ENCODE results near the gene PLA2G4D. TPM values are rescaled to one million over a fixed set of nuclear protein-coding genes. Genes with fewer than 3 reads are reported as not detected.

Gene PLA2G4D
- total and polyA plus RNA-seq, 7 experiments from 2014 or later, result not detected

DNA sequence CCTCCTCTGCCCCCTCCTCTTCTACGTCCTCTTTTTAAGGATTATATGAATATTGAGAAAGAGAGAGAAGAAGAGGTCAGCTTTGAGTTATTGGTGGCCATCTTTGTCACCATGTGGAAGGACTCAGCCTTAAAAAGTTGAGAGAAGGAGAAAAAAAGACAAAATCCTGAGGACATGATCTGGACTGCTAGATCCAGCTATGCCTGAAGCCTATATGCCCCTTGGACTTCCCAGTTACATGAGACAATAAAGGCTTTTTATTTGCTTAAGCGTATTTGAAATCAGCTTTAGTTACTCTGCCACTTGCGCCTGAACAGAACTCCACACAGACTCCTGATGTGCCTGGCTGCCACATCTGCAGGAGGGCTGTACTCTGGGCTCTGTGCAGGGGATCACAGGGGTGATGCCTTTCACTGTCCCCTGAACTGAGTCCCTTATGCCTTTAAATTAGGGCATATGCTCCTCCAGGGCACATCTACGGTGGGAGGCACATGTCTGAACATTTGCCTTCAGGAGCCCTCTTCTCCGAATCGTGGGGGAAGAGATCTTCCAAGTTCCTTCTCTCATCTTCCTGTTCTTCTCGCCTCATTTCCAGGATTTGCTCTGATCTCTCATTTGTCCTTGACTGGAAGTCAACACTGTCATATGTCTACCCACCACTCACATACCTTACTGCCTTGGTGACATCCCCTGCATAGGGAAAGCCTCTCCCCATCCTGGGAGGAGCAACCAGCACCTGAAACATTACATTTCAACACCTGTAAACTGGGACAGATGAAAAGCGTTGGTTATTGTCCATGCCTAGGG, 59.5 kb downstream of the PLA2G4D start:
- Histone ChIP-seq H3K4me1 (ENCODE audit: control insufficient read depth in 2 of 2, insufficient read depth in 2 of 2, low read length in 2 of 2) (no peaks in the 10 kb centered on the region), H3K36me3 (ENCODE audit: control insufficient read depth in 2 of 3, insufficient read depth in 3 of 3, low read length in 3 of 3) (no peaks in the 10 kb centered on the region), H3K4me3 (ENCODE audit: low read length) (no peak overlapping the region), H3K27me3 (ENCODE audit: control insufficient read depth in 2 of 2, insufficient read depth in 2 of 2, low read length in 2 of 2) (no peaks in the 10 kb centered on the region), H3K27ac (ENCODE audit: low read depth, low read length) (no peak overlapping the region), H3K9me3 (ENCODE audit: control insufficient read depth in 2 of 3, low read length in 3 of 3) (no peaks in the 10 kb centered on the region)
- intact Hi-C loops (cut with micrococcal nuclease), result no loop called here
- ChIA-PET CTCF (no interaction called here), POLR2A (no interaction called here)
- no peaks in the 10 kb centered on the region for H3K36me3 Mint-ChIP-seq
- H3K27ac Mint-ChIP-seq, result no peak overlapping the region
- ATAC-seq, result no peak
- no peak overlapping the region for H3K4me3 Mint-ChIP-seq
- H3K9me3 Mint-ChIP-seq, result peaks cover 0 to 4% (median 0%) of the 10 kb centered on the region in 11 donors
- H3K4me1 Mint-ChIP-seq, result peaks cover 0 to 12% (median 7%) of the 10 kb centered on the region in 7 donors
- H3K27me3 Mint-ChIP-seq, result peaks cover 0 to 7% (median 0%) of the 10 kb centered on the region in 5 donors
- DNase-seq, result no peak

DNA sequence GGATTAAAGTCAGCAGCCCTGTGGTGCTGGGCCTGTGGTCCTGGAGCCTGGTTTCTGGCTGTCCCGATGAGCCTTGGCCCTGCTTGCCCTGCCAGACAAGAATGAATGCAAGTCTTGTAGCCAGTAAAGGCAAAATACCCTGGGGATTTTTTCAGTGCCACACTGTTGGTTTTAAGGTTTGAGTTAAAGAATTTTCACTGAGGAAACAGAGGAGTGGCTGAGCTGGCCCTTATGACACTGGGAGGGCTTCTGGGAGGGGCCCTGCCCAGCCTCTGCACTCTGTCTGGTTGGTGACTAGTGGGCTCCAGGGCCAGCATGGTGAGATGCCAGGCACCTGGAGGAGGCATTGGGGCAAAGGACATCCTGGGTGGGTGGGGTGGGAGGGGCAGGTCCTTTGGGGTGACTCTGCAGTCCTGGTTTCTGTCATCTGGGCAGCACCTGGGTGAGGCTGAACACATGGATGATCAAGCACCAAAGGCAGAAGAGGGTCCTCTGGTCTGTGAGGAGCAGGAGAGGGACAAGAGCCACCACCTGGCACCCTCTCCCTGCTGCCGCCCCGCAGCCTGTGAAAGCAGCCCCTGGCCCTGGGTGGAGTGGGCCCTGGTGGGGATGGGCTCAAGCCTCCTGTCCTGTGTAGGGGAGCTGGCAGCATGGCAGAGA, 61.0 kb downstream of the PLA2G4D start:
- H3K9me3 Mint-ChIP-seq, result peaks cover 0 to 4% (median 0%) of the 10 kb centered on the region in 11 donors
- peaks cover 0 to 12% (median 7%) of the 10 kb centered on the region in 7 donors for H3K4me1 Mint-ChIP-seq
- Histone ChIP-seq H3K36me3 (ENCODE audit: control insufficient read depth in 2 of 3, insufficient read depth in 3 of 3, low read length in 3 of 3) (no peaks in the 10 kb centered on the region), H3K4me3 (ENCODE audit: low read length) (no peak overlapping the region), H3K27ac (ENCODE audit: low read depth, low read length) (no peak overlapping the region), H3K27me3 (ENCODE audit: control insufficient read depth in 2 of 2, insufficient read depth in 2 of 2, low read length in 2 of 2) (no peaks in the 10 kb centered on the region), H3K9me3 (ENCODE audit: control insufficient read depth in 2 of 3, low read length in 3 of 3) (no peaks in the 10 kb centered on the region), H3K4me1 (ENCODE audit: control insufficient read depth in 2 of 2, insufficient read depth in 2 of 2, low read length in 2 of 2) (no peaks in the 10 kb centered on the region)
- CTCF ChIA-PET, result interaction anchor here (1.0 kb wide), 1 partner anchor 51 kb away, joined by 3 read pairs; no protein-coding TSS in a partner anchor
- H3K4me3 Mint-ChIP-seq, result no peak overlapping the region
- intact Hi-C loops (cut with micrococcal nuclease), result no loop called here
- POLR2A ChIA-PET, result no interaction called here
- no peak for ATAC-seq
- no peak for DNase-seq
- peak overlapping the region in 1 of 9 donors; percentile 60 for H3K27ac Mint-ChIP-seq
- no peaks in the 10 kb centered on the region for H3K36me3 Mint-ChIP-seq
- peaks cover 0 to 7% (median 0%) of the 10 kb centered on the region in 5 donors for H3K27me3 Mint-ChIP-seq

DNA sequence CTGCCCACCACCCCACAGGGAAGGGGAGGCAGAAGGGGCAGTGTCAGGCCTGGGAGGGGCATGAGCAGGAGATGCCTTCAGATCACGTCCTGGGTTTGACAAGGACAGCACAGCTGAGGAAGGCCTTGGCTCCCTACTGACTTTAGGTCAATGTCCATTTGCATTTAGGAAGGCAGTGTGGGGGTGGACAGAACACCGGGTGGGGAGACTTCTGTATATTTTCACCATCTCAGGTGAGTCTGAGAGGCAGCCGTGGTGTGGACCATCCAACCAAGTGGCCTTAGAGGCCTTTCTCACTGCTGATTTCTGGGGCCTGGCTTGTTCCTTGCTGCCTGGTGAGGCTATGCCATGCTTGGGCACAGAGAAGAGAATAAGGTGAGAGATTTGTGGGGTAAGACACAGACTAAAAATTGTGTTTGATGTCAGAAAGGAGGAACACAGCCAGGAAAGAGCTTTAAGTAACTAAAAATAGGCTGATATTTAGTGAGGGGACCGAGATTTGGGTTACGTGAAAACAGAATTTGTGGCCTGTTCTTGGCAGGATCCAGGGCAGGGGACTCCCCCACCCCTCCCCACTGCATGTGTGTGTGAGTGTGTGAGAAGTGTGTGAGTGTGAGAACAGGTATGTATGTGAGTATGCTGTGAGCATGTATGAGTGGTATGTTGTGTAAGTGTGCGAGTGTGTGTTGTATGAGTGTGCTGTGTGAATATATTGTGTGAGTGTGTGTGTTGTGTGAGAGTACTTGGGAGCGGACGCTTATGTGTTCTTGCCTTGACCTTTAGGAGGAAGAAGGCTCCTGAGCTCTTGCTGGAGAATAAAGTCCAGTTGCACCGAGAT, 61.8 kb downstream of the PLA2G4D start:
- CTCF ChIA-PET, result interaction anchor here (1.0 kb wide), 1 partner anchor 51 kb away, joined by 3 read pairs; no protein-coding TSS in a partner anchor

DNA sequence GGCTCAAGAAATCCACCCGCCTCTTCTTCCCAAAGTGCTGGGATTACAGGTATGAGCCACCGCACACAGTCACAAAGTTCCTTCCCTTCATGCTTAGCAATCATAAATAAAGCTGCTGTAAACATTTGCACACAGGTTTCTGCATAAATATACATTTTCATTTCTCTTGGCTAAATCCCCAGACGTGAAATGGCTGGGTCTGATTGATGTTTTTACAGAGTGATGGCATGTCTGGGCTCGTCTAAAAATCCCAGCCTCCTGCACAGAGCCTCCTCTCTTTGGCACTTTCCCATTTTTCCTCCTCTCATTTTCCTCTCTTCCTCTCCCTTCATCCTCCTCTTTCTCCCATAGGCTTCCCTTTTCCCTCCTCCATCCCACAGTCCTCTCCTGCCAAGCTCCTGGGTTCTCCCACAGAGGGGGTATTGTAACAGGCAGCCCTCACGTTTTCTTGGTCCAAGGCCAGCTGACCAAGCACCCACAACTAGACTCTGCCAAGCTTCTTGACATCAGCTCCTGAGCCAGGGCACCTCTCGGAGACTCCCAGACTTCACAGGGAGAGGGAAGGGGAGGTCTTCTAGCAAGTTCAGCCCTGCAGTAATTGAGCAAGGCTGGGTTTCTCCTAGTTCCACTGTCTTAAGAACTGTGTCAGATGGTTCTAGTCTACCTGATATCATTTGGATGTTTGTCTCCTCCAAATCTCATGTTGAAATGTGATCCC, 63.0 kb downstream of the PLA2G4D start:
- Histone ChIP-seq H3K27ac (ENCODE audit: low read depth, low read length) (no peak overlapping the region), H3K9me3 (ENCODE audit: control insufficient read depth in 2 of 3, low read length in 3 of 3) (no peaks in the 10 kb centered on the region), H3K4me3 (ENCODE audit: low read length) (no peak overlapping the region), H3K27me3 (ENCODE audit: control insufficient read depth in 2 of 2, insufficient read depth in 2 of 2, low read length in 2 of 2) (no peaks in the 10 kb centered on the region), H3K36me3 (ENCODE audit: control insufficient read depth in 2 of 3, insufficient read depth in 3 of 3, low read length in 3 of 3) (no peaks in the 10 kb centered on the region), H3K4me1 (ENCODE audit: control insufficient read depth in 2 of 2, insufficient read depth in 2 of 2, low read length in 2 of 2) (no peaks in the 10 kb centered on the region)
- ChIA-PET CTCF (no interaction called here), POLR2A (no interaction called here)
- peaks cover 0 to 18% (median 0%) of the 10 kb centered on the region in 5 donors for H3K27me3 Mint-ChIP-seq
- intact Hi-C loops (cut with micrococcal nuclease), result no loop called here
- ATAC-seq (no peak), DNase-seq (no peak)
- no peak overlapping the region for H3K27ac Mint-ChIP-seq
- peaks cover 0 to 12% (median 7%) of the 10 kb centered on the region in 7 donors for H3K4me1 Mint-ChIP-seq
- H3K4me3 Mint-ChIP-seq, result no peak overlapping the region
- no peaks in the 10 kb centered on the region for H3K36me3 Mint-ChIP-seq
- peaks cover 0 to 4% (median 0%) of the 10 kb centered on the region in 11 donors for H3K9me3 Mint-ChIP-seq

More for the DNA sequence above, 61.8 kb downstream of the PLA2G4D start:
- Mint-ChIP-seq H3K27ac (peak overlapping the region in 1 of 9 donors; percentile 60), H3K4me3 (no peak overlapping the region), H3K4me1 (peaks cover 0 to 12% (median 7%) of the 10 kb centered on the region in 7 donors), H3K36me3 (no peaks in the 10 kb centered on the region), H3K9me3 (peaks cover 0 to 4% (median 0%) of the 10 kb centered on the region in 11 donors), H3K27me3 (peaks cover 0 to 9% (median 0%) of the 10 kb centered on the region in 5 donors)
- no peak overlapping the region for H3K27ac ChIP-seq (ENCODE audit: low read depth, low read length)
- POLR2A ChIA-PET, result no interaction called here
- no peaks in the 10 kb centered on the region for H3K27me3 ChIP-seq (ENCODE audit: control insufficient read depth in 2 of 2, insufficient read depth in 2 of 2, low read length in 2 of 2)
- intact Hi-C loops (cut with micrococcal nuclease), result no loop called here
- ATAC-seq (no peak), DNase-seq (no peak)
- H3K4me3 ChIP-seq (ENCODE audit: low read length), result no peak overlapping the region
- no peaks in the 10 kb centered on the region for H3K9me3 ChIP-seq (ENCODE audit: control insufficient read depth in 2 of 3, low read length in 3 of 3)
- H3K36me3 ChIP-seq (ENCODE audit: control insufficient read depth in 2 of 3, insufficient read depth in 3 of 3, low read length in 3 of 3), result no peaks in the 10 kb centered on the region
- no peaks in the 10 kb centered on the region for H3K4me1 ChIP-seq (ENCODE audit: control insufficient read depth in 2 of 2, insufficient read depth in 2 of 2, low read length in 2 of 2)

DNA sequence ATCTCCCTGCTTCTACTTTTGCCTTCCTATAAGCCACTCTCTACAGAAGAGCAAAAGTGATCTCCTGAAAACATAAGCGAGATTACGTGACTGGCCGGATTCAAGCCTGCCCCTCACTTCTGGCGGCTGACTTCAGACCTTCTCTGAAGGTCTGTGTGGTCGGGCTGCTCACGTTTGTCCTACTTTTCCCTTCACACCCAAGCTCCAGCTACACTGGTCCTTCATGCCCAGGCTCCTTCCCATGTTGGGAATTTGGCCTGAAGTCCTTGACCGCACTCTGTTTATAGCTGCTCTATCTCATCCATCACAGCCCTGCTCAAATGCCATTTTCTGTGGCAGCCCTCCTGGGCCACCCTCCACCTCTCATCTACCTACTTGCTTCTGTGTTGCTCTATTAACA, 66.8 kb downstream of the PLA2G4D start:
- DNase-seq (no peak), ATAC-seq (no peak)
- Histone ChIP-seq H3K27ac (ENCODE audit: low read depth, low read length) (no peak overlapping the region), H3K27me3 (ENCODE audit: control insufficient read depth in 2 of 2, insufficient read depth in 2 of 2, low read length in 2 of 2) (no peaks in the 10 kb centered on the region), H3K9me3 (ENCODE audit: control insufficient read depth in 2 of 3, low read length in 3 of 3) (no peaks in the 10 kb centered on the region), H3K4me3 (ENCODE audit: low read length) (no peak overlapping the region), H3K36me3 (ENCODE audit: control insufficient read depth in 2 of 3, insufficient read depth in 3 of 3, low read length in 3 of 3) (no peaks in the 10 kb centered on the region), H3K4me1 (ENCODE audit: control insufficient read depth in 2 of 2, insufficient read depth in 2 of 2, low read length in 2 of 2) (no peaks in the 10 kb centered on the region)
- CTCF ChIA-PET, result no interaction called here
- POLR2A ChIA-PET, result no interaction called here
- H3K27ac Mint-ChIP-seq, result no peak overlapping the region
- H3K36me3 Mint-ChIP-seq, result no peaks in the 10 kb centered on the region
- H3K9me3 Mint-ChIP-seq, result peaks cover 0 to 4% (median 0%) of the 10 kb centered on the region in 11 donors
- H3K4me3 Mint-ChIP-seq, result no peak overlapping the region
- H3K27me3 Mint-ChIP-seq, result peaks cover 0 to 24% (median 0%) of the 10 kb centered on the region in 5 donors
- H3K4me1 Mint-ChIP-seq, result no peaks in the 10 kb centered on the region
- intact Hi-C loops (cut with micrococcal nuclease), result no loop called here

DNA sequence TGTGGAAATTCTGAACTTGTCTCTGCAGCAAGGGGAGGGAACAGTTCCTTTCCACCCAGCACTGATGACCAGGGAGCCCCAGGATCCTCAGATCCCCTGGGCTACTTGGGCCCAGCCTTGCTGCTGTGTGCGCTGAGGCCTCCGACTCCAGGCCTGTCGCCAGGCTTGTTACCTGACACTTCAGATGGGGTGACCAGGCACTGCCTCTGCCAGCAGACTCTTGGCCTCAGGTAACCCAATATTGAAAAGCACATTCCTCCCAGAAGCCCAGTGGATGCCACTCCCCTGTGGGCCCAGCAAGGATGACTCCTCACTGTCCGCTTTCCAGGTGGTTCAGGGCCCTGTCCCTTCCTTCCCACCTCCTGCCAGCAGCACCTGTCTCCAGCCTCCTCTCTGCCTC, 70.1 kb downstream of the PLA2G4D start:
- Histone ChIP-seq H3K36me3 (ENCODE audit: control insufficient read depth in 2 of 3, insufficient read depth in 3 of 3, low read length in 3 of 3) (no peaks in the 10 kb centered on the region), H3K4me1 (ENCODE audit: control insufficient read depth in 2 of 2, insufficient read depth in 2 of 2, low read length in 2 of 2) (no peaks in the 10 kb centered on the region), H3K27ac (ENCODE audit: low read depth, low read length) (no peak overlapping the region), H3K4me3 (ENCODE audit: low read length) (no peak overlapping the region), H3K27me3 (ENCODE audit: control insufficient read depth in 2 of 2, insufficient read depth in 2 of 2, low read length in 2 of 2) (no peaks in the 10 kb centered on the region), H3K9me3 (ENCODE audit: control insufficient read depth in 2 of 3, low read length in 3 of 3) (no peaks in the 10 kb centered on the region)
- intact Hi-C loops (cut with micrococcal nuclease), result no loop called here
- Mint-ChIP-seq H3K4me1 (no peaks in the 10 kb centered on the region), H3K27ac (no peak overlapping the region), H3K4me3 (no peak overlapping the region), H3K27me3 (peaks cover 0 to 20% (median 0%) of the 10 kb centered on the region in 5 donors), H3K36me3 (no peaks in the 10 kb centered on the region), H3K9me3 (no peaks in the 10 kb centered on the region)
- CTCF ChIA-PET, result no interaction called here
- DNase-seq (no peak), ATAC-seq (no peak)
- POLR2A ChIA-PET, result no interaction called here

All from naive thymus-derived CD4-positive, alpha-beta T cell (primary cell).